Activated CD8-positive, alpha-beta memory T cell treated with anti-CD3 and anti-CD28 coated beads, Interleukin-2, amount 50 U/mL, for 48 hours (primary cell): ENCODE results near the gene ACBD7.

Experiments used
- DNase-seq: peaks from one replicate; pipeline ENCODE4 v3.0.0-alpha.2; 2020

The ACBD7 gene

DNA sequence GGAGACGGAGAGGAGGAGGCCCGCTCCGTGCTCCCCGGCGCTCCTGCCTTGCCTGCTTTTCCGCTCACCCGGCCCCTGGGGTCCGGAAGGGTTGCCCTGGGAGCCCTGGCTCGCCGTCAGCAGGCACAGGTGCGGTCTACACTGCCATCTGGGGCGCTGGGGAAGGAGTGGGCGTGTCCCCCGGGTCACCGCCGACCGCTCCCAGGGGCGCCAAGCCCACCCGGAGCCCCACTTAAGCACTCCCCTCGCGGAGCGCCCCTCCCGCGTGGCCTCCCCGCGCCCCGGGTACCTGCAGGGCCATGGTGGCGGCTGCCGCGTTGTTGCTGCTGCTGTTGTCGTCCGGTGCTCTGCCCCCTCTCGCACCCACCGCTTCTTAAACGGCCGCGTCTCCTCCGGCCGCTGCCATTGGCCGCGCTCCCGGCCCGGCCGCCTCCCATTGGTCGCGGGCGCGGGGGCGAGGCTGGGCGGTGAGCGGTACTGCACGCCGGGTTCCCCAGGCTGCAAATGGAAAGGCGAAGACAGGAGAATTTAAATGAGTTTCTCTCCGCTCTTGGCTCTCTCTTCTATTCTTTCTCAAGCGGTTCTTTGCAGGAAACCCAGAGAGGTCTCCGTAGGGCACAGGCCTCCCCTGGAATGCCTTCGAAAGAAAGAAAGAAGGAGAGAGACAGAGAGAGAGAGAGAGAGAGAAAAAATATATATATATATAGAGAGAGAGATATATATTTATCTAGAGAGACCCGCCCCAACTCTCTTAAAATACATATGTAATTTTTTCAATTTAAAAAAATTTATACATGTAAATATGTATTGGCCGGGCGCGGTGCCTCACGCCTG, at the start of gene ACBD7:
ACBD7 (minus strand) TSS at position 349 of the 834 bp plus-strand sequence; CDS start at position 301, 48 bp downstream.
- peak; percentile 91 for DNase-seq

DNA sequence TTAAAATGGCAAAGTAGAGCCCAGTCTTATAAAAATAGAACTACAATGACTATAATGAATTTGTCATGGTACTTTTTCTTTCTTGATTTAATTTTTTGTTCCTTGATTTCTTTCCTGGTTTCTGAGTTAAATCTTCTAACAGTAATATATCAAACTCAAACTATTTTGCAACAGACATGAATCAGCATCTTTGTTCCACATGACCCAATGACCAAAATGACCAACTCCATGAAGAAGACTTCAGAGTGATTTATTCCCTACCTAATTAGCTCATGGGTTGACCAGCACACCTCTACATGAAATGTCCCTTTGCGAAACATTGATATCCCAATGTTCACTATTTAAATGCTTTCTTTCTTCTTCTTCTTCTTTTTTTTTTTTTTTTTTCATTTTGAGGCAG, 49.1 kb upstream of the ACBD7 start:
- no peak for DNase-seq

DNA sequence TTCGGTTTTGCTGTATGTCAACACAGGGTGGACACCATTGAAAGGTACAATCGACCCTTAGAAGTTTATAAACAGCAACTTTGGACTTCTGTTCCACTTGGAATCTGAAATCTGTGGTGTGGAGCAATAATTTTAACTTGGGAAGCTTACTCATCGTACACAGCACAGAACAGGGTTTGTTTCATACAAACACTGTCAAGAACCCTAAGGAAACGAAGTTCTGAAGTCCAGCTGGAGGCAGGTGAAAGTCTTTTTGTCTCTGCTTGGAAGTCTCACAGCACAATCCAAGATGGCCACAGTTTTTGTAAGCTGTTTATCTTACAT, 48.4 kb upstream of the ACBD7 start:
- DNase-seq, result no peak

DNA sequence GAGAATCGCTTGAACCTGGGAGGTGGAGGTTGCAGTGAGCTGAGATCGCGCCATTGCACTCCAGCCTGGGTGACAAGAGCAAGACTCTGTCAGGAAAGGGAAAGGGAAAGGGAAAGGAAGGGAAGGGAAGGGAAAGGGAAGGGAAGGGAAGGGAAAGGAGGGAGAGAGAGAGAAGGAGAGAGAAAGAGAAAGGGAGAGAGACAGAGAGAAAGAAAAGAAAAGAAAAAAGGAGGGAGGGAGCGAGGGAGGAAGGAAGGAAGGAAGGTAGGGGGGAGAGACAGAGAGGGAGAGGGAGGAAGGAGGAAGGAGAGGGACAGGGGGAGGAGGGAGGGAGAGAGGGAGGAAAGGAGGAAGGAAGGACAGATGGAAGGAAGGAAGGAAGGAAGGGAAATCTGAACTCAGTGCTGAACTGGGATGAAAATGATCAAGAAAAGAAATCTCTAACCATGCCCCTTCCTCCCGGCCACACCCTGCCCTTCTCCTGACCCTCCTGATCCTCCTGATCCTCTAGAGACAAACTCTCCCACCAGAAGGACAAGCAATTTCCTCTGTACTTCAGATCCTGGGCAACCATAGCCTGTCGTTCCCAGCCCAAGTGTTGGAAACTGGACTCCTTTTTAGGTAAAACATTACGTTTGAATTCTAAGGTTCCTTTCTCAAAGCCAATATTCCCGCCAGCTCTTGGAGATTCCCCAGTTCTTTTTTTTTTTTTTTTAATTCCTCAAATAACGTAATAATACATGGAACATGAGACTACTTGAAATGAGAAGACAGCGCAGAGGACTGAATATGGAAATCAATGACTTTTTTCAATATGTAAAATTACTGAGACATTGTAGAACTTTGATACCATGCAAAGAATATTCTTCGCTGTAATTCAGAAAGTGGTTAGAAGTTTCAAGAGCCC, 47.8 kb upstream of the ACBD7 start:
- no peak for DNase-seq

DNA sequence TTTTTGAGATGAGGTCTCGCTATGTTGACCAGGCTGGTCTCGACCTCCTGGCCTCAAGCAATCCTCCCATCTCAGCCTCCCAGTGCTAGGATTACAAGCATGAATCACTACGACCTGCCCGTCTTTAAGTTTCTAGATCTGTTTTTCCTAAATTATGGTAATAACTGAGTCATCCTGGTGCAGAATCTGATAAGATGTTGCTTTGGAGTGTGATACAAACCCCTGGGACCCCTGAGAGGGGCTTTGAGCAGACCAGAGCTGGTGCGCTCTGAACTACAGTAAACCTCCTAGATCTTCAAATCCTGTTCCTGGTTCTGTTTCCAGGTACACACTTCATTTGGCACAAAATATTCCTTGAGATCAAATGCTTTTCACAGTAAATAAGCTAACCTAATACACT, 42.8 kb upstream of the ACBD7 start:
- no peak for DNase-seq

DNA sequence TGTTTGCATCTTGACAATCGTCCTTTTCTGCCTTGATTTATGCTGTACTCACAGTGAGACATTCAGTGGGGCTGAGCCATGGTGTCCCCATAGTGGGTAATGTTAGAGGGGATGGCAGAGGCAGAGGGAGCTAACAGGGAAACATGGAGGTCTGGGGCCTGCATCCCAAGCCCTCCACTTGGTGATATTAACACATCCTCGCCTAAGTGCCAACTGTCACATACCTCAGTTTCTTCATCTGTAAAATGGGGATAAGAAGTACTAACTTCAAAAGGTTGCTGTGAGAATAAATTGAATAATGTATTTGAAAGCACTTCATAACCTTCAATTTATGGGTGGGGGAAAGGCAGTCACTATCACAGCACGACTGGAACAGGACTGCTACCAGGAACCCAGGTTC, 36.3 kb upstream of the ACBD7 start:
- no peak for DNase-seq

DNA sequence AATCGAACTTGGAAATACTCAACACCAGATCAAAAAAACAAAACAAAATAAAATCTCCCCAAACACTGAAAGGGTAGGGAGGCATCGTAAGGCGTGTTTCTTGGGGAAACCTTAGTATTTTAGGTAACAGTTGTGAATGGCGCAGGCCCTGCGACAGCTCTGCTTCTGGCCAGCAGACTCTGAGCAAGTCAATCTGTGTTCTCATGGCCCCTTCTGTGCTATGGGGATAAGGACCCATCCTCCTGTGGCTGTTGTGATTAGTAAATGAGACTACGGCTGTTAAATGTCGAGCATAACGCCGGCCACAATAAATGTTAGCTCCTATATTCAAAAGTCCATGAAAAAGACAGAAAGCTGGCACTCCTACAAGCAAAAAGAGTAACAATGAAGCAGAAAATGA, 35.6 kb upstream of the ACBD7 start:
- no peak for DNase-seq

DNA sequence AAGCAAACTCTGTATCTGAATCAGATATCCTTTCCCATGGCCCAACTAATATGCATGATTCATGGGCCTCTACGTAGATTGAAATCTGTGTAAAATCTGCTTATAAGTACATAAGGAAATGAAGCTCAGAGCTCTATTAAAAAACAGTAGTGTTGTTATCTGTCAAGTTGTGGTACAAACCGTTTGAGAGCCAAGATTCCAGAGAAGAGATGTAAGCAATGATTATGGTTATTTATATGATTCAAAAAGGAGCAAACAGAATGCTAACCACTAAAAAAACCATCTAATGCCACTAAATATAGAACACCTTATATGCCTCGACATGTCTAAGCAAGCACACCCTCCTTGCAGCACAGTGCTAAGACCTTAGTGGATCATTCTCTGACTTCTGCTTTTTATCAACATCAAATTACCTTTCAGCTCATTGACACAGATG, 35.2 kb upstream of the ACBD7 start:
- no peak for DNase-seq

DNA sequence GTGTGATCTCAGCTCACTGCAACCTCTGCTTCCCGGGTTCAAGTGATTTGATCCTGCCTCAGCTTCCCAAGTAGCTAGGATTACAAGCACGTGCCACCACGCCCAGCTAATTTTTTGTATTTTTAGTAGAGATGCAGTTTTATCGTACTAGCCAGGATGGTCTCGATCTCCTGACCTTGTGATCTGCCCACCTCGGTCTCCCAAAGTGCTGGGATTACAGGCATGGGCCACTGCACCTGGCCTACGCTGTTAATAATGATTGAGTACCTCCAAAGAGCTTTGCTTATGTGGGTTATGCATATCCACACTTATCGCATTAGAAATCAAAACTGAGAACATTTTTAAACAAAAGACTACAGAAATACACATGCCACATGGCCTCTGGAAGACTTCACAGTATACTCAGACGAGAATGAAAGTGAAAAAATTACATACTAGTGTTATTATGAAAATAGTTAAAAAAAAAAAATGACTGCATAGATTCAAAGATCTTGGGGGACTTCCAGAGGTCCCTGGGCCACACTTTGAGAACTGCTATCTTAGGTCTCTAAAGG, 34.0 kb upstream of the ACBD7 start:
- no peak for DNase-seq

DNA sequence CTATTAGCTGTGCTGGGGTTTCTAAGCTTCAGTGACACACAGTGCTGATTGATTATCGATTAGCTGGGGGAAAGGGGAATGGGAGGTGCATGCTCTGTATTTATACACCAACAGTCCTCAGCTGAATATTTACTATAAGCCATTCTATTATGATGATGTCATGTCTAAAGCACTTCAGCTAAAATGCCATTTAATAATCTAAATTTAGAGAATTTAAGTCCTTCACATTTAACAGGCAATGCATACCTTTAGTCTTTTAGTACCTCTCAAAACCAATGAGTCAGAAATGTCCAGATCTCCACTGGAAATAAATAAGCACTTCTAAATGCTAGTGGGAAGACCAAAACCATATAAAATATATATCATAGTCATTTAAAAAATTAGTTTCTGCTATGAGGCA, 33.1 kb upstream of the ACBD7 start:
- no peak for DNase-seq

DNA sequence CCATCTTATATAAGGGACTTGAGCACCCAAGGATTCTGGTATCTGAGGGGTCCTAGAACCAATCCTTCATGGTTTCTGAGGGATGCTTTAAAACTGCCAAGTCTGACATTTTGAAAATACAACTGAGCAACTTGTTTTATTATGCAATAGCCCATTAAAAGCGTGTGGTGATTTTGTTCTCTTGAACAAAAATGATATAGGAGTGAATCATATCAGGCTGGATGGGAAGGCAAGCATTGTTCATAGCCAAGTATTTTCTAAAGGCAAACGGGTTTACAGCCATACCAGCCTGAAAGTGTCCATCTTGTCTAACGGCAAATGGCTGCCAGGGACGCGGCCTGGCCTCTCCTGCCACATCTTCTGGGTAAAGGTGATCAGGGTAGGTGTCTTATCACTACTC, 31.9 kb upstream of the ACBD7 start:
- DNase-seq, result no peak

DNA sequence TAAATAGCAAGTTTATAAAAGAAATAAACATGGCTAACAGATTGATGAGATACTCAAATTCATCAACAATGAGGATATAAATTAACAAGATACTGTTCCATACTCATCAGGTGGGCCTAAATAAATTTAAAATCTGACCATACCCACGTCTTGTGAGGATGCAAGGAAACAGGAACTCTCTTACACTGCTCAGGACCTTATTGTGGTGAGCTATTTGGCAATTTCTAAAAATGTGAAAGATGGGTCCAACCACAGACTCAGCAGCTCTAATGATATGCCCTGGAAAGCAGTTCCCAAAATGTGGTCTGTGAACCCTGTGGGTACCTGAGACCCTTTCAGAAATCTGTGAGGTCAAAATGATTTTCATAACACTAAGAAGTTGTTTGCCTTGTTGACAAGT, 30.0 kb upstream of the ACBD7 start:
- no peak for DNase-seq

DNA sequence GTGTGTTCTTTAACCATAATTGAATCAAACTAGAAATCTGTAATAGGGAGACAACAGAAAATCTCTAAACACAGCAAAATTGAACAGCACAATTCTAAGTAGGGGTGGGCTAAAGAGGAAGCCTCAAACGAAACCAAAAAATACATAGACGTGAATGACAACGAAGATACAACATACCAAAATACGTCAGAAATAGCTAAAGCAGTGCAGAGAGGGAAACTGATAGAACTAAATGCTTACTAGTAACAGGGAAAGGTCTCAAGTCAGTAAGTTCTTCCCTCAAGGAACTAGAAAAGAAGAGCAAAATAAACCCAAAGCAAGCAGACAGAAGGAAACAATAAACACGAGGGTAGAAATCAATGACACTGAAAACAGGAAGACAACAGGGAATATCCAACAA, 27.6 kb upstream of the ACBD7 start:
- no peak for DNase-seq

DNA sequence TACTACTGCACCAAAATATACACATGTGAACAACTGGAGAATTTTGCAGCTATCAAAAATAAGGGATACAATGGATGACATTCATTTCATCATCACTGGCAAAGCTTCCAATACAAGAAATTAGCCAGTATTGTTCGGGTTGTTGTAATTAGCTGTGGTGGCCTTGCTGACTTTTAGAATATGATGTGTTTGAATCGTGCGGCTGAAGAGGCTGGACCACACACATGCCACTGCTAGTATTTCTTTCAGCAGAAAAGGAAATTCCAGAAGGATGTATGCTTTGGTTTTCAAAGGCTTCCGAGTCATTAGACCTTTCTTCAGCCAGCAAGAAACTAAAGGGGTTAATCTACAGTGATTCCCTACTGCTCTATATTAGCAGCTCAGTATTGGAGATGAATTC, 25.2 kb upstream of the ACBD7 start:
- no peak for DNase-seq

DNA sequence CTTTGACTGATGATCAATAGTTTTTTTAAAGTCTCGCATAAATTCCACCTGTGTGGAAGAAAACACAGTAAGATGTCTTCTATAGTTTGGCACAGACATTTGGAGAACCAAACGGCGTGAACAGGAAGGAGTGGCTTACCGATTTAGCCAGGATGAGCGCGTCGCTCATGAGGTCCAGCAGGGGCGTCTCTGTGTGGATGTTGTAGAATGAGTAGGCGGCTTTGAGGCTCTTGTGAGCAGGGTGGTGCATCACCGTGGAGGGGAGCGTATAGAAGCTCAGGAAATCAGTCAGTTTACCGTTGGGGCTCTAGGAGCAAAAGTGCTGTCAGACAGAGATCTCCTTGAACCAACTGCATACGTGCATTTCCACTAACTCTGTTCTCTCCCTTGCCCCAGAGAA, 24.1 kb upstream of the ACBD7 start:
- no peak for DNase-seq

DNA sequence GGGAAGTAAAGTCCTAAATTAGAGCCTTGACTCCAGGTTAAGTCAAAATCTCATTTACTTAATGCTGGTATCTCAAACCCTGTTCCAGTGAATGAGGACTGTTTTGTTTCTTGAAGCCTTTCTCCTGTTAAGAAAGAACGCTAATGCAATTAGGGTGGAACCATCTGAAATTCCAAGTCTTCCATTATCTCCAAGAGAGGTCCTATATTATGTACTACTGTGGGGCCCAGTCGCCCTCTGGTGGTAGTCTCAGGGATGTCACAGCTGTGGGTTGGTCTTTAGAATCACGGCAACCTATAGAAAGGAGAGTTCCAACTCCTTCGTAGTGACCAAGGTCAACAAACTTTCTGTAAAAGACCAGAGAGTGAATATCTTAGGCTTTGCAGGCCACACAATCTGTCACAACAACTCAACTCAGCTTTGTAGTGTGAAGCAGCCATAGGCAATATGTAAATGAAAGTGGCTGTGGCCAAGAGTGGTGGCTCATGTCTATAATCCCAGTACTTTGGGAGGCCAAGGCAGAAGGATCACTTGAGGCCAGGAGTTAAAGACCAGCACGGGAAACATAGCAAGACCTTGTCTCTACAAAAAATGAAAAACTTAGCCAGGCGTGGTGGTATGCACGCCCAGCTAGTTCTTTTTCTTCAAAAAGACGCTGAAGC, 17.9 kb upstream of the ACBD7 start:
- peak; percentile 79 for DNase-seq

DNA sequence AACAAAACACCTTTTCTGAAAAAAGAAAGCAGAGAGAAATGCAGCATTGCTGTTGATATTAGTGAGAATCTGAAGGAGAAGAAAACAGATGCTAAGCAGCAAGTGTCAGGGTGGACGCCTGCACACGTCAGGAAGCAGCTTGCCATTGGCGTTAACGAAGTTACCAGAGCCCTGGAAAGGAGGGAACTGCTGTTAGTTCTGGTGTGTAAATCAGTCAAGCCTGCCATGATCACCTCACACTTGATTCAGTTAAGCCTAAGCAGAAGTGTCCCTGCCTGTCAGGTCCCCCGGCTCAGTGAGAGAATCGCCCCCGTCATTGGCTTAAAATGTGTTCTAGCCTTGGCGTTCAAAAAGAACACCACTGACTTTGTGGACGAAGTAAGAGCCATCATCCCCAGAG, 14.9 kb upstream of the ACBD7 start:
- no peak for DNase-seq

DNA sequence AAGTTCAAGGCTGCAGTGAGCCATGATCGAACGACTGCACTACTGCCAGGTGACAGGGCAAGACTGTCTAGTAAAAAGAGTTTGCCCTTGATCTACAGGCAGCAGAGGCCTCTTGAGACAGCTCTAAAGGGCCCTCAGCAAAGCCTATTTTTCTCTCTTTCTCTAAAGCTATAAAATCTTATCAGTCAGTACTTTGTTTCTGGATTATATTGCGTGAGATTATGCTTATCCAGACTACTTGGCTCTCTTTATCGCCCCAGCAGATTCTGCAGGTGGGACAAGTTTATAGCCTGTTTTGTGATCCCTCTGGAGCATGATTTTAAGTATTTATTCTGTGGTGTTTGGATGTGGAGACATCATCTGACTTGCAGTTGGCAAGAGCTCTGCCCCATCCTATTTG, 11.3 kb upstream of the ACBD7 start:
- DNase-seq, result no peak

DNA sequence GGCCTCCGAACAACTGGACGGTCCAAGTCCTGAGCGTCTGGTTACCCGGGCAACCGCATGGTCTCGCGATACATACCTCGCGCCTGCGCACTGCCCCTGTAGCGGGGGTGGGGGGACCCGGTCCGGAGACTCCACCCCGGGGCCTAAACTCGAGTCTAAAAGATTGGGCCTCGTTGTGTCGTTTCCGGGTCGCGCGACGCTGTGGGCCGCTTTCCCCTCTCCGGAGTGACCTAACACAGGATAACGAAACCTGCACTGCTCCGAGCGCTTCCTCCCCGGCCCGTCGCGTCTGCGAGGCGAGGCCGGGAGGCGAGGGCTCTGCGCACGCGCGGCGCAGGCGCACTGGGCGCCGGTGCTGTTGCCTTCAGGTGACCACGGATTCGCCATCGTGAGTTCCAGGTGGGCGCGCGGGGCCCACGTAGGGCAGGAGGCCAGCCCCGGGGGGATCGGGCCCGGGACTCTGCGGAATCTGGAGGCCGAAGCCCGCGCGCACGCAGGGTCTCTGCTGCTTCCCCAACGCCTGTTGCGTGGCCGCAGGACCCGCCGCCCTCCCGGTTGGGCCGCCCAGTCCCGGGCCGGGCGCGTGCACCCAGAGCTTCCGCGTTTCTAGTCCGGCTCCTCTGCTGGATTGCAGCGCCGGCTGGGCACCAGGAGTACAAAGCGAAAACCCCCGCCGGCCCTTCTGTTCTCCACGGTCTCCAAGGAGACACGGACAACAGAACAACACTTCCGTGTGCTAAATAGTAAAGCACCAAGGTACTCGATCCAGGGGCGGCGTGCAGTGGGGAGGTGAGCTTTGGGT, 8.6 kb upstream of the ACBD7 start, which contains the start of gene RPP38:
RPP38 (plus strand) TSS at position 345 of the 802 bp plus-strand sequence. CDS start 5,960 bp downstream, outside the sequence.
- peak; percentile 99 for DNase-seq

DNA sequence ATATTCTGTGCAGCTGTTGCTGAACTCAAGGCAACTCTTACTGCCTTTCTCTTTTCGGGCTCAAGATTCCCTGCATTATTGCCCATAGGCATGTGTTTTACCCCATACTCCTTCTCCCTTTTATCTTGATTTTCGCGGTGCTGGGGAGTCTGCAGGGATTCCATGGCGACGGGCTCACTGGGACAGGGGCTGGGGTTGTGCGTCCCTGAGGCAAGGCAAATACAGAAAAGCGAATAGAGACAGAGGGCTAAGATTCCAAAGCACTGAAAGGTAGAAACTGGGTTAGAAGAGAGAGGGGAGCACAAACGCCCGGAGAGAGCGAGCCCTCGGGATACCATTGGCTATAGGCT, 8.1 kb upstream of the ACBD7 start:
- DNase-seq, result no peak

DNA sequence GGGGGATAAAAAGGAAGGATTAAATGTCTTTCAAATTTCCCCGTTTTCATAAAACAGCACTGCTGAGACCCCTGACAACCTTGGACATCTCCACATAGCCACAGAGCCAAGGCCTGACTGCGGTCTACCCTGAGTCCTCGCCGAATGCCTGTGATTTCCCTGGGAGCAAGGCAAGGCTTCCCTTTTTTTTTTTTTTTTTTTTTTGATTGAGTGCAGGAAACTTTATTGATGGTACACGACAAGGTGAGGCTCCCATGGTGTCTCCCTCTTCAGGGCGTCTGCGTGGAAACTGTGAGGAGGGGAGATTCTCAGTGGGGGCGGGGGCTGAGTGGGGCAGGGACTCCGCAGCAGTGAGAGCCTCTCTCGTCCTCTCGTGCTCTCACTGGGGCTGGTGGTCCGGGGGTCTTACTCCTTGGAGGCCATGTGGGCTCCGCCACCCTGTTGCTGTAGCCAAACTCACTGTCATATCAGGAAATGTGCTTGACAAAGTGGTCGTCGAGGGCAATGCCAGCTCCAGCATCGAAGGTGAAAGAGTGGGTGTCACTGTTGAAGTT, 4.4 kb upstream of the ACBD7 start:
- DNase-seq, result no peak

DNA sequence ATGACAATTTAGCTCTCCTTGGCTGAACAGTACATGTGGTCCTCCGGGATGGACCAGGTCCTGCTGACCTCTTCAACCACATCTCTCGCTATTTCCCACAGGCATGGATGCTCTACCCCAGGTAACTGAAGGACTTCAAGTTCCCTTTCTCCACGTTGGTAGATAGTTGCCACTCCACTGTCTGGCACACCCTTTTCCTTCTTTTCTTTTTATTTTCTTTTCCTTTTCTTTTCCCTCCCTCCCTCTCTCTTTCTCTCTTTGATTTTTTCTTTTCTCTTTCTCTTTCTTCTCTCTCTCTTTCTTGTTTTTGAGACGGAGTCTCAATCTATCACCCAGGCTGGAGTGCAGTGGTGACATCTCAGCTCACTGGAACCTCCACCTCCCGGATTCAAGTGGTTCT, 2.8 kb upstream of the ACBD7 start:
- DNase-seq, result no peak
